Vagina (tissue), 2 donors: ENCODE data around the gene RPS6KA5. TPM values are rescaled to one million over a fixed set of nuclear protein-coding genes. Genes with fewer than 3 reads are reported as not detected.
"Not testable (repeated sequence)": the region's sequence is repeated elsewhere in the genome, so short reads cannot be mapped to it uniquely, and the experiment has no call there.

Experiments used
- DNase-seq, 2 donors: peaks; one replicate each; pipeline ENCODE4 v3.0.0-alpha.2; 2017; ENCODE audit errors: extremely low spot score in 2 of 2
- H3K27ac ChIP-seq: fragments of 200-600 bp; sonication (generic); one replicate; pipeline ENCODE4 v1.5.1; 2019
- H3K27me3 ChIP-seq: fragments of 200-600 bp; sonication (generic); one replicate; pipeline ENCODE4 v1.5.1; 2019
- H3K36me3 ChIP-seq, 2 donors: fragments of 200-600 bp; sonication (generic); one replicate each; pipeline ENCODE4 v1.5.1; 2017 to 2019
- H3K4me1 ChIP-seq: fragments of 200-600 bp; sonication (generic); one replicate; pipeline ENCODE4 v1.5.1; 2019
- H3K4me3 ChIP-seq, 2 donors: fragments of 200-600 bp; sonication (generic); 1 replicate in 1 of 2; 2 replicates in 1 of 2; pipeline ENCODE4 v1.5.1; 2016 to 2019
- H3K9me3 ChIP-seq: fragments of 200-600 bp; sonication (generic); one replicate; pipeline ENCODE4 v1.5.1; 2019
- CTCF ChIP-seq, 3 experiments: fragments of 450-650 bp in 2 of 3; fragments of 200-600 bp in 1 of 3; sonication (generic) in 1 of 3; IDR thresholded peaks; one replicate each; pipeline ENCODE4 v1.5.1; 2017 to 2019; ENCODE audit warnings: antibody characterized with exemption in 3 of 3, mild to moderate bottlenecking in 2 of 3, moderate library complexity in 2 of 3
- POLR2A ChIP-seq, 2 donors: fragments of 450-650 bp; IDR thresholded peaks; one replicate each; pipeline ENCODE4 v1.6.1; 2017; ENCODE audit warnings: antibody characterized with exemption in 2 of 2, mild to moderate bottlenecking in 2 of 2, moderate library complexity in 2 of 2
- POLR2AphosphoS5 ChIP-seq, 2 donors: sonication (generic); formaldehyde crosslinking; IDR thresholded peaks; one replicate each; pipeline ENCODE4 v1.9.0; 2017; ENCODE audit warnings: antibody characterized with exemption in 2 of 2, mild to moderate bottlenecking in 2 of 2, low read depth in 1 of 2; ENCODE audit not compliant: insufficient read depth in 1 of 2
- intact Hi-C: fragments of 100-400 bp; cut with DNase I; formaldehyde crosslinking; loops from one replicate; pipeline ENCODE4 v1.15.1; 2023
- total RNA-seq: library from RNA; depleted of rRNA; stranded (reverse); fragments of >200 nt; gene quantifications from one replicate; pipeline ENCODE4 v1.2.3, GENCODE V29; 2016

RPS6KA5 gene
- total RNA-seq, 1 donor from 2014 or later = 5.2 TPM

GRCh38 chr14:90842726-90843125 is 217.7 kb downstream of the RPS6KA5 start:
- intact Hi-C loops = no loop called here
- no peak overlapping the region for H3K4me3 ChIP-seq
- no peak overlapping the region for H3K27ac ChIP-seq
- H3K36me3 ChIP-seq = no peaks in the 10 kb centered on the region
- no peak for TF ChIP-seq POLR2A (IDR thresholded peaks at IDR 0.05)
- no peak for TF ChIP-seq POLR2AphosphoS5 (IDR thresholded peaks at IDR 0.05; ENCODE audit: insufficient read depth in 1 of 2, low read depth in 1 of 2)
- no peak for TF ChIP-seq CTCF (IDR thresholded peaks at IDR 0.05)
- H3K9me3 ChIP-seq = no peaks in the 10 kb centered on the region
- no peaks in the 10 kb centered on the region for H3K27me3 ChIP-seq
- no peaks in the 10 kb centered on the region for H3K4me1 ChIP-seq
- no peak for DNase-seq

GRCh38 chr14:90840667-90841066 is 219.8 kb downstream of the RPS6KA5 start:
- H3K36me3 ChIP-seq, DNase-seq, H3K9me3 ChIP-seq, H3K27ac ChIP-seq, H3K4me1 ChIP-seq, intact Hi-C loops, H3K4me3 ChIP-seq, H3K27me3 ChIP-seq: not testable (repeated sequence)

GRCh38 chr14:90839889-90840266 is 220.6 kb downstream of the RPS6KA5 start:
- H3K27ac ChIP-seq = peak overlapping the region; percentile 71
- no peaks in the 10 kb centered on the region for H3K27me3 ChIP-seq
- intact Hi-C loops = no loop called here
- no peak for DNase-seq
- H3K36me3 ChIP-seq = no peaks in the 10 kb centered on the region
- H3K9me3 ChIP-seq = no peaks in the 10 kb centered on the region
- H3K4me1 ChIP-seq = no peaks in the 10 kb centered on the region
- TF ChIP-seq POLR2A (IDR thresholded peaks at IDR 0.05) = no peak
- no peak for TF ChIP-seq POLR2AphosphoS5 (IDR thresholded peaks at IDR 0.05; ENCODE audit: insufficient read depth in 1 of 2, low read depth in 1 of 2)
- TF ChIP-seq CTCF (IDR thresholded peaks at IDR 0.05) = no peak
- H3K4me3 ChIP-seq = no peak overlapping the region

GRCh38 chr14:90839024-90839888 is 221.2 kb downstream of the RPS6KA5 start:
- Histone ChIP-seq H3K27ac (peak overlapping the region; percentile 71), H3K9me3 (no peaks in the 10 kb centered on the region), H3K4me1 (no peaks in the 10 kb centered on the region), H3K36me3 (no peaks in the 10 kb centered on the region), H3K4me3 (peak overlapping the region in 1 of 2 donors; percentile 22), H3K27me3 (no peaks in the 10 kb centered on the region)
- intact Hi-C loops = no loop called here
- DNase-seq = no peak
- TF ChIP-seq CTCF (IDR thresholded peaks at IDR 0.05) (no peak), POLR2A (IDR thresholded peaks at IDR 0.05) (no peak), POLR2AphosphoS5 (IDR thresholded peaks at IDR 0.05; ENCODE audit: insufficient read depth in 1 of 2, low read depth in 1 of 2) (peak in 1 of 2 donors; percentile 8)

- H3K27me3 ChIP-seq, DNase-seq, H3K36me3 ChIP-seq, H3K9me3 ChIP-seq, intact Hi-C loops, H3K4me3 ChIP-seq, H3K4me1 ChIP-seq: not testable (repeated sequence)
- H3K27ac ChIP-seq = peak overlapping the region; percentile 71
Observed at GRCh38 chr14:90838531-90838930, 221.9 kb downstream of the RPS6KA5 start.

- H3K4me1 ChIP-seq = no peaks in the 10 kb centered on the region
- no peak overlapping the region for H3K4me3 ChIP-seq
- H3K27me3 ChIP-seq = no peaks in the 10 kb centered on the region
- DNase-seq = no peak
- H3K9me3 ChIP-seq = no peaks in the 10 kb centered on the region
- intact Hi-C loops = no loop called here
- H3K36me3 ChIP-seq = no peaks in the 10 kb centered on the region
- no peak overlapping the region for H3K27ac ChIP-seq
- TF ChIP-seq POLR2A (IDR thresholded peaks at IDR 0.05) (no peak), POLR2AphosphoS5 (IDR thresholded peaks at IDR 0.05; ENCODE audit: insufficient read depth in 1 of 2, low read depth in 1 of 2) (no peak), CTCF (IDR thresholded peaks at IDR 0.05) (no peak)
Observed at GRCh38 chr14:90837355-90837754, 223.1 kb downstream of the RPS6KA5 start.
